DND-41 (cell line): ENCODE data around the gene SCAF8.

Source experiments
- EZH2 ChIP-seq: IDR thresholded peaks from 3 replicates; pipeline ENCODE4 v1.6.1; 2012; ENCODE audit warnings: borderline replicate concordance, low read depth, mild to moderate bottlenecking, moderate library complexity, low read length, inconsistent platforms; ENCODE audit not compliant: severe bottlenecking
- TF ChIP-seq, protein P1 (sequence below): IDR thresholded peaks from 2 replicates; pipeline ENCODE4 v1.5.1; 2012; ENCODE audit warnings: borderline replicate concordance, low read length, moderate library complexity, mild to moderate bottlenecking; ENCODE audit not compliant: poor library complexity, severe bottlenecking; ENCODE audit errors: extremely low read depth

DNA sequence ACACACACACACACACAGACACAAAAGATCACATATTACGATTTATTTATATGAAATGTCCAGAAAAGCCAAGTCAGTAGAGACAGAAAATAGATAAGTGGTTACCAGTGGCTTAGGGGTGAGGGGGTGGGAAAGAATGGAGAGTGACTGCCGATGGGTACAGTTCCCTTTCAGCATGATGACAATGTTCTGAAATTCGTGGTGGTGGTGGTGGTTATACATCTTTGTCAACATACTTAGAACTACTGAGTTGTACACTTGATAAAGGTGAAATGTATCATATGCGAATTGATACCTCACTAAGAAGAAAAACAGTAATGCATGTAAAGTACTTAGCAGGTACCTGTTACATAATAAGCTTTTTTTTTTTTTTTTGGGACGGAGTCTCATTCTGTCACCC lies 124.3 kb downstream of the SCAF8 start:
- TF ChIP-seq, protein P1, sequence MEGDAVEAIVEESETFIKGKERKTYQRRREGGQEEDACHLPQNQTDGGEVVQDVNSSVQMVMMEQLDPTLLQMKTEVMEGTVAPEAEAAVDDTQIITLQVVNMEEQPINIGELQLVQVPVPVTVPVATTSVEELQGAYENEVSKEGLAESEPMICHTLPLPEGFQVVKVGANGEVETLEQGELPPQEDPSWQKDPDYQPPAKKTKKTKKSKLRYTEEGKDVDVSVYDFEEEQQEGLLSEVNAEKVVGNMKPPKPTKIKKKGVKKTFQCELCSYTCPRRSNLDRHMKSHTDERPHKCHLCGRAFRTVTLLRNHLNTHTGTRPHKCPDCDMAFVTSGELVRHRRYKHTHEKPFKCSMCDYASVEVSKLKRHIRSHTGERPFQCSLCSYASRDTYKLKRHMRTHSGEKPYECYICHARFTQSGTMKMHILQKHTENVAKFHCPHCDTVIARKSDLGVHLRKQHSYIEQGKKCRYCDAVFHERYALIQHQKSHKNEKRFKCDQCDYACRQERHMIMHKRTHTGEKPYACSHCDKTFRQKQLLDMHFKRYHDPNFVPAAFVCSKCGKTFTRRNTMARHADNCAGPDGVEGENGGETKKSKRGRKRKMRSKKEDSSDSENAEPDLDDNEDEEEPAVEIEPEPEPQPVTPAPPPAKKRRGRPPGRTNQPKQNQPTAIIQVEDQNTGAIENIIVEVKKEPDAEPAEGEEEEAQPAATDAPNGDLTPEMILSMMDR = no peak
- TF ChIP-seq EZH2 = no peak
